Kidney glomerular epithelial cell (primary cell): ENCODE data around the gene SETD7.
"Not testable (repeated sequence)": the region's sequence is repeated elsewhere in the genome, so short reads cannot be mapped to it uniquely, and the experiment has no call there.

ENCODE experiments used
- DNase-seq: peaks from one replicate; lab custom pipeline; 2025; lab: John Stamatoyannopoulos, UW

SETD7 gene

GRCh38 chr4:139509727-139510410, 46.1 kb downstream of the SETD7 start:
- DNase-seq: no peak

DNA sequence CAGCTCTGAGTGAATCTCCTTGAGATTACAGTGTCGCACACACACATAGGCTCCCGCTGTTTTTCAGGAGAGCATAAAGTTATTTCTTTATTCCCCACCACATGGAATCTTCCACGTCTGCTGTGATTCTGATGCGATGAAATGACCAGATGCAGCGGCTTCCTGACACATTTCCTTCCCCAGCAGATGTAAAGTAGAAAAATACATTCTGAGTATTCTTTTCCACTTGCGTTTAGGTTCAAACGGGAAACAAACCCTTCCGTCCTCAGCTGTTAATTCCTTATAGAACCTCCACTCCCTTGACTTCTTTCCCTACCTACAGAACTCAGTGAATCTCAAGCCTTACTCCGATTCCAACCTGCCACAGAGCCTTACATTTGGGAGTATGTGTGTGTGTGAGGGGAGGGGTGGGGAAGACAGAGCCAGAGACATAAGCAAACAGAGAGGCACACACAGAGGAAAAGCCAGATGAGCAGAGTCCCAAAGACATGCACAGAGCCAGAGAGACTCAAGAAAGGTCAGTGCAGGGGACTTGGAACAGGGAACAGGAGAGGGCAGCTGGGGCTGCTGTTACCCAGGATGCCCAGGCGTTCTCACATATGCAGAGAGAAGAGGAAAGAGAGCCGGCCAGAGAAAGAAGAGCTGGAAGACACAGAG, 47.3 kb downstream of the SETD7 start:
- DNase-seq: no peak

GRCh38 chr4:139506774-139507173, 49.2 kb downstream of the SETD7 start:
- no peak for DNase-seq

DNA sequence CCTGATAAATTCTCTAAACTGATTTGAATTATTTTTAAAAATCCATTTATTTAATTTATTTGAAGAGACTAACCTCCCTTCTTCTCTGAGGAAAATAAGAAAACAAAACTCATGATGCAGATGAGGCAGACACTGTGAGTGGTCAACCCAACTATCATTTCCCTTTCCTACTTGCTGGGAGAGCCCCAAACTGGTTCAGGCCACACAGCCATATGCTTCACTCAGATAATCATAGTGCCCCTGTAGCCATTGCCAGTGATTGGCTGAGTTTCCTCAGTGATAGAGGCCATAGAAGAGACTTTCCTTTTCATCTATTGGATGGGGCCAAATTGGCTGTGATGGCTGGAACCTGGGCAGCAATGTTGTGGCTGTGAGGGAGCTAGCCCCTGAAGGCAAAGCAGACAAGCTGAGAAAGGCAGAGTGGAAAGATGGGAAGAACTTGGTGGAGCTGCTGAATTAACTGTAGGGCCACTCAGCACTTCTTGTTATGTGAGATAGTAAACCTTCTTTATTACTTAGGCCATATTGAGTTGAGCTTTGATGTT, 52.3 kb downstream of the SETD7 start:
- no peak for DNase-seq

GRCh38 chr4:139501927-139502899, 53.8 kb downstream of the SETD7 start:
- DNase-seq: no peak

- no peak for DNase-seq
Observed at GRCh38 chr4:139501527-139501926, 54.5 kb downstream of the SETD7 start.

- no peak for DNase-seq
Observed at GRCh38 chr4:139501117-139501516, 54.9 kb downstream of the SETD7 start.

GRCh38 chr4:139499186-139499585, 56.8 kb downstream of the SETD7 start:
- no peak for DNase-seq

DNA sequence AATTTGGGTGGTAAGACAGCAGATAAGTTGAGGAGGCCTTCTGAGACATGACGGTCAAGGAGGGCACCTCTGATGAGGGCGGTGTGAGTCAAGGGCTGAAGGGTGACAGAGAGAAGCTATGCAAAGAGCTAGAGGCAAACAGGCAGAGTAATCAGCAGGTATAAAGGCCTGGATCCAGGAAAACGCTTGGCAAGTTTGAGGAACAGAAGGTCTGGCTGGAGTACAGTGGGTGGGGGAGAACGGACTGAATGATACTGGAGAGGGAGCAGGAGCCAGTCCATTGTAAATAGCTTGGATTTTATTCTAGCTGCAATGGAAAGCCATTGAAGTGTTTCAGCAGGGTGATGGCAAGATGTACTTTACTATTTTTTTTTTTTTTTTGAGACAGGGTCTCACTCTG, 62.8 kb downstream of the SETD7 start:
- no peak for DNase-seq

DNA sequence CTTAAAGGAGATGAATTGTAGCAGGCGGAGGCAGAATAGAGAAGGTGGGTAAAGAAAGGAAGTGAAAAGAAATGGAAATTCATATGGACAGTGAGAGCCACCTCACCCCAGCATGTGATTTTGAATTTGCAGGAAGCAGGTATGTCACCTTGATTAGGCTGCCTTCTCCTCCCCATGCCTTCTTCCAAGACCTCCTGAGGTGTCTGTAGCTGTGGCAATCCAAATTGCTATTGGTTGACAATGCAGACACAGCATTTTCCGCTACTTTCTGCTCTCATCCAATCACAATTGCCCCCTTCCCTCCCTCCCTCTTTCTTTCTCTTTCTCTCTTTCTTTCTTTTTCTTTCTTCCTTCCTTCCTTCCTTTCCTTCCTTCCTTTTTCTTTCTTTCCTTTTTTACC, 63.6 kb downstream of the SETD7 start:
- DNase-seq: no peak

GRCh38 chr4:139489638-139490037, 66.4 kb downstream of the SETD7 start:
- DNase-seq: no peak

GRCh38 chr4:139488442-139488841, 67.6 kb downstream of the SETD7 start:
- DNase-seq: no peak

DNA sequence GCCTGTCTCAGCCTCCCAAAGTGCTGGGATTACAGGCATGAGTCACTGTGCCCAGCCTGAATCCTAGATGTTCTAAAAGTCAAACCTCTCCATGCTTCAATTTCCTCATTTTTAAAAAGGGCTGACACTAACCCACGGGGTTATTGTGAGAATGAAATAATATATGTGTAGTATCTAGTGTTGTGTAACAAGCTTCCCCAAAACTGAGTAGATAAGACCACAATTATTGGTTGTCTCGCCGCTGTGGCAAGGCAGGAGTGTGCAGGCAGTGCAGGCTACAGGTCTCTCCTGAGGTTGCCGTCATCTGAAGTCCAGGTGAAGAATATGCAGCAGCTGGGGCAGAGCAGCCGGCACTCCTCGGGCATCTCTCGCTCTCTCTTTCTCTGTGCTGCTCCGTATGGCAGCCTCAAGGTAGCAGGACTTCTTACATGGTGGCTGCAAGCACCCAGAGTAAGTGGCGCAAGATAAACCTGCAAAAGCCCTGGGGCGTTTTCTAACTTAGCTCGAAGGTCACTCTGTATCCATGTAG, 71.2 kb downstream of the SETD7 start:
- DNase-seq: no peak

- DNase-seq: no peak
Observed at GRCh38 chr4:139483000-139483399, 73.0 kb downstream of the SETD7 start.

- DNase-seq: no peak
Observed at GRCh38 chr4:139481465-139481864, 74.6 kb downstream of the SETD7 start.

DNA sequence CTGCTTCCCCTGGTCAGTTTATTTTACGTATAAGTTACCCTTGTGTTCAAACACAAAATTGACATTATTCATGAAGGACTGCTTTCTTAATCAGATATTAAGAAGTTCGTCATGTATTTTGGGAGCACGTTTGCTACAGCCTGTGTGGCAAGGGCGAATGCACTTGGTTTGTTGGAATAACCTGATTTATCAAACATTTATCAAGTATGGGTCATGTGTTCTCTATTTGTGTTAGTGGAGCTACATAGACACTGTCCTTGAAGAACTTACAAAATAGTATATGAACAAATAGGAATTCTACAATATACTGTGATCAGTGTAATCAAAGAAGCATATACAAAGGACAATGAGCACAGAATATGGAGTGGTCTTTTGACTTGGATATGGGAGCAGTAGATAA, 79.7 kb downstream of the SETD7 start:
- DNase-seq: no peak

GRCh38 chr4:139472852-139473251, 83.2 kb downstream of the SETD7 start:
- DNase-seq: no peak

DNA sequence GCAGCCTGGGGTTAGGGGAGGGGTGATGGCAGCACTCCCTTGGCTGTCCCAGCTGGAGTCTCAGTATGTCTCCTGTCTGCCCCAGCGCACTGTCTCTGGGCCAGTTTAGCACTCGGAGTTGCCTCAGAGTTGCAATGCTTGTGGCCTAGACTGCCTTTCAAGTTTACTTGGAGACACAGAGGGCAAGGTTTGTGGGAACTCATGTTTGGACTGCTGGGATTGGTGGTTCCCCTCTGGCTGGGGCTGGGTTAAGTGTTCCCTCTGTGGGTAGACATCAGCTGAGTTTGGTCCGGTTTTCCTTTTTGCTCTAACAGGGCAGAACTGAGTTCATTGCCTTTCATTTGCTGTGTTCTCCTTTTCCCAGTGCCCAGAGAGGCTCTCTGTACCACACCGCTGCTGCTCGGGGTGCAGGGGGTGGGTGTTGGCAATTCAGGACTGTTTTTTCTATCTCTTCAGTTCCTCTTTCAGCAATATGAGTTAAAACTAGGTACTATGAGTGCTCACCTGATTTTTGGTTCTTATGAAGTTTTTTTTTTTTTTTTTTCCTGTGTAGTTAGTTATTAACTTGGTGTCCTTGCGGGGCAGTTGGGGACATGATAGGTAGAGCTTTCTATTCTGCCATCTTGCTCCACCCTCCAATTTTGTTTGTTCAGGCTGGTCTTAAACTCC, 84.9 kb downstream of the SETD7 start:
- no peak for DNase-seq

- DNase-seq: no peak
Observed at GRCh38 chr4:139470295-139470694, 85.7 kb downstream of the SETD7 start.

GRCh38 chr4:139469869-139470268, 86.2 kb downstream of the SETD7 start:
- no peak for DNase-seq

- DNase-seq: no peak
Observed at GRCh38 chr4:139469216-139469615, 86.8 kb downstream of the SETD7 start.

DNA sequence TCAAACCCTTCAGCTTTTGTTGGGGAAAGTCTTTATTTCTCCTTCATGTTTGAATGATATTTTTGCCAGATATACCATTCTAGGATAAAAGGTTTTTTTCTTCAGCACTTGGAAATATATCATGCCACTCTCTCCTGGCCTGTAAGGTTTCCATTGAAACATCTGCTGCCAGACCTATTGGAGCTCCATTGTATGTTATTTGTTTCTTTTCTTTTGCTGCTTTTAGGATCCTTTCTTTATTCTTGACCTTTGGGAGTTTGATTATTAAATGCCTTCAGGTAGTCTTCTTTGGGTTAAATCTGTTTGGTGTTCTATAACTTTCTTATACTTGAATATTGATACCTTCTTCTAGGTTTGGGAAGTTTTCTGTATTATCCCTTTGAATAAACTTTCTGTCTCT, 87.3 kb downstream of the SETD7 start:
- DNase-seq: not testable (repeated sequence)
